ENCODE data around the gene MRPS15.
"Not testable (repeated sequence)": the region's sequence is repeated elsewhere in the genome, so short reads cannot be mapped to it uniquely, and the experiment has no call there.

Gene MRPS15

DNA sequence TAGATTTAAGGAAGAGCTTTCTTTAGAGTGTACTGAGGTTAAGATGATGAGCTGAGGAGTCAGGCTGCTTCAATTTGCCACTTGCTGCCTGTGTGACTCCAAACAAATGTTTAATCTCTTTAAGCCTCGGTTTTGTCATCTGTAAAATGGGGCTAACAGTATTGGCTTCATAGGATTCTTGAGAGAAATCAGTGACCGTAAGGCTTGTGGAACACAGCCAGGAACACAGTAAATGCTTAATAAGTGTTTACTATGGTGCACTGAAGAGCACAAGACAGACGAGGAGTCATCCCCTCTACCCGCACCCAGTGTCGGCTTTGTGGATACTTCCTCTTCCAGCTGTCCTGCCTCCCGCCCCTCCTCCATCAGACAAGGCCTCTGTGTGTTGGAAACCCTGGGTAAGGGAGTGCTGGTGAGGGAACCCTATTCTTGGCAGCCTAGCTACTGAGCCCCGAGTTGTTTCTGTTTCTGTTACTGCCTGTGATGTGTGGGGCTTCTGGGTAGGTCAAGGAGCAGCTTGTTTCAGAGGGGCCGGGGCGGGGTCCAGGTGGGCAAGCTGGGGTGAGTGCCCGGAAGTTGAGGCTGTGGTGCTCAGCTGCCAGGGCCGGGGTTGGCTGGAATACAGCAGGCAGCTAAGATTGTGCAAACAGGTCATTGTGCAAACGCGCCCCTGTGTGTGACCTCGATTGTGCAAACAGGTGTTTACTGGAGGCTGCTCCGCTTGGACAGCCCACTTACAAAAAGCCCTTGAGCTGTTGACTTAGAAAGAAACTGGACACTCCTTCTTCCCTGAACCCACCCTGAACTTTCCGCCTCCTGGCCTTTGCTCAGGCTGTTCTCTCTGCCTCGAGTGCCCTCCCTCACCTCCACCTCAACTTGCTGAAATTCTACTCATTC lies 22.5 kb upstream of the MRPS15 start:
- DNase-seq: no peak
- in situ Hi-C loops (cut with HindIII; ENCODE audit: low pct_ligation_motif_present, low pct_unique_long_range_greater_than_20kb, low sequenced_read_pairs): no loop called here

DNA sequence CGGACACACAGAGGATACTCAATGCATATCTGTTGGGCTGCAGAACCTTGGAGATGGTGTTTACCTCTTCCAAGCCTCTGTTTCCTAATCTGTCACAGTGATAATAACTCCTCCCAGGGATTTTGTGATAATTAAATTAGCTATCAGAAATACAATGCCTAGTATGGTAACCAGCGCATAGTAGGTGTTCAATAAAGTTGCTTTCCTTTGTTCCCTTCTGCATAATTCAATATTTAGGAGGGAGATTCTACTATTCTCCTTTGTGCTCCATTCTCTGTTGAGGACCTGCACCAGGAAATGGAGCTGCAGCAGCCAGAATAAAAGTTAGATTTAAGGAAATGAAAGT lies 21.9 kb upstream of the MRPS15 start:
- DNase-seq: no peak
- in situ Hi-C loops (cut with HindIII; ENCODE audit: low pct_ligation_motif_present, low pct_unique_long_range_greater_than_20kb, low sequenced_read_pairs): no loop called here

DNA sequence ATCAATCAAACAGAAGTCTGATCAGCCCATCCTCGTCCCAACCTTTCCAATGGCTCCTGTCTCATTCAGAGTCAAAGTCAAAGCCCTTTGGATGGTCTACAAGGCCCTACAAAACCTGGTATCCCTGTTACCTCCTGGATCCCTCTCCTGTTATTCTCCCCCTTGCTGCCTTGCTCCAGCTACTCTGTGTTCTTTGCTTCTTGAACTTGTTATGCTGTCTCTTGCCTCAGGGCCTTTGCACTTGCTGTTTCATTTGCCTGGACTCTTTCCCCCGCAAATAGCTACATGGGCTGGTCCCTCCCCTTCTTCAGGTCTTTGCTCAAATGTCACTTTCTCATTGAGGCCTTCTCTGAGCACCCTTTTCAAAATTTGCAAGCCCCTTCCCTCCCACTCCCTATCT lies 19.9 kb upstream of the MRPS15 start:
- in situ Hi-C loops (cut with HindIII; ENCODE audit: low pct_ligation_motif_present, low pct_unique_long_range_greater_than_20kb, low sequenced_read_pairs): no loop called here
- DNase-seq: no peak

DNA sequence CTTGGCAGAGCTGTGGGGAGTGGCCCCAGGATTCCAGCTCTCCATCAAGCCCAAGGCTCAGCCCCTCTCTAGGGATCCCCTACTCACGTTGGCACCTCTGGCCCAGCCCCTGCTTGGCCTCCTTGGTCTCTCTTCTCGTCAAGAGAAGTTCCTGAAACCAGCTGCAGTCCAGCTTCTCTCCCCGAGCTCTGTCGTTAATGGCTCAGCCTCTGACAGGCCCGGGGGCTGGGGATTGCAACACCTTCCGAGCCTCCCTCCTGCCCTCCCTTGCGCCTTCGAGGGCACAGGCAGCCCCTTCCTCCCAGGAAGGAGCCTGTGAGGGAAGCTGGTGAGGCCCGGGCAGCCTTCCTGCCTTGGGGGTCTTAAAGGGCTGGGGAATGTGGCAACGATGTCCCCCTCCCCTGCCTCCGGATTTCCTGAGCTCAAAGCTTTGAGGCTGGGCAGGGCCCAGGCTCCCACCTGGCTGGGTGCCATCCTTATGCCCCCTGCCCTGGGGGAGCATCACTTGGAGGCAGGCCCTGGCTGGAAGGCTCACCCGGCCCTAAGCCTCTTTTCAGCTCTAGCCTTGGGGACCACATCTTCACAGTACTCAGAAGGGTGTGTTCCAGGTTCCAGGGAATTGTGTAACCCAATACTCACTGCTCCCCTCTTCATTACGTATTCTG lies 18.7 kb upstream of the MRPS15 start, which contains the start of gene CSF3R:
Gene CSF3R (minus strand): TSS at position 190 of the 665 bp plus-strand sequence. CDS start 3,417 bp downstream, outside the sequence.
- no peak for DNase-seq
- in situ Hi-C loops (cut with HindIII; ENCODE audit: low pct_ligation_motif_present, low pct_unique_long_range_greater_than_20kb, low sequenced_read_pairs): no loop called here

DNA sequence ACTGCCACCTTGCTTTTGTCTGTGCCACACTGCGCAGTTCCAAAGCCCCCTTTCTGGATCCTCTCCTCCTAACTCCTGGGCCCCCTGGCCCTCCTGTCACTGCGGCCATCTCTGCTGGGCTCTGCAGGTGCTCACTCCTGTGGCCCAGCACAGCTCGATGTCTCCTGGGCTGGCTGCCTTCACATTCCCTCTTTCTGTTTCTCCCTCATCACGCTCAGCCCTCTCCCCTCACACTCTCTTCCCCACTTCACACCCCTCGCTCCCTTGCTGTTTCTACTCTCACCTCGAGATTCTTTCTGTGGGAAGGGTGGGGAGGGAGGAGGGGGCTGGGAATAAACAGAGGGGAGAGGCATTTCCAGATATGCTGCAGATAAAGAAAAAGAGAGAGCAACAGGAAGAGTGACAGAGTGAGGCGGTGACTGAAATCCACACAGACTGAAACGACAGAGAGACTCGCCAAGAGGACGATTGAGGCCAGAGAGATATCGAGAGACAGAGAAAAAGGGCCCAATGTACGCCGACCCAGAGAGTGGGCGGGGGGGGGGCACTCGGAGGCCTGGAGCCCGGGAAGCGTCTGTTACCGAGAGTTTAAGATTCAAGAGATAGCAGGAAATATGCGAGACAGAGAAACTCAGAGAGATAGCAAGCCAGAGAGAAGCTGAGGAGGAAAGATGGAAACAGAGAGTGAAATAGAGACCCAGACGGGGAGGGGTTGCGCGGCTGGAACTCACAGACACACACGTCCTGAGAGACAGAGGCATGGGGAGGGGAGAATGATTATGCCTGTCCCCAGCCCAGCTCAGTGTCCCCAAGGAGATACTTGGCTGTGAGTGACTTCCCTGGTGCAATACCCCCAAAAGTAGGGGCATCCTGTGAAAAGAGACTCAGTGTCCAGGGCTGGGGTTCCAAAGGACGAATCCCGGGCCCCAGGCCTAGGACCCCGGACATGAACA lies 17.9 kb upstream of the MRPS15 start:
- no peak for DNase-seq
- in situ Hi-C loops (cut with HindIII; ENCODE audit: low pct_ligation_motif_present, low pct_unique_long_range_greater_than_20kb, low sequenced_read_pairs): no loop called here

DNA sequence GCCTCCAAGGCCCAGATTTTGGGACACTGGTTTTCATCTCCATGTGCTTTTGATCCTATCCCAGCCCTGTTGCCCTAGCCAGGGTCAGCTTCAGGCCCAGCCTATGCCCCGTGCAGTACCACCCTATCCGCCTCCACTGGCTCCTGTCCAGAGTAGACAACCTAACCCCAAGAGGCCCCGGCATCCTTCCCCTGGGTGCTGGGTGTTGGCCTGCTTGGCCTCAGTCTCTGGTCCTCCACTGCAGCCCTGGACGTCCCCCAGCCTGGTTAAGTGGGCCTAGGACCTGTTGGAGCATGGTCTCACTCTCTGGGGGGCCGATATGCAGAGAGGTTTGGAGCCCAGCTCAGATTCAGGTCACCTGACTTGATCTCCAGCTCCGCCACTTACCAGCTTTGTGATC lies 16.9 kb upstream of the MRPS15 start:
- DNase-seq: no peak
- in situ Hi-C loops (cut with HindIII; ENCODE audit: low pct_ligation_motif_present, low pct_unique_long_range_greater_than_20kb, low sequenced_read_pairs): no loop called here

DNA sequence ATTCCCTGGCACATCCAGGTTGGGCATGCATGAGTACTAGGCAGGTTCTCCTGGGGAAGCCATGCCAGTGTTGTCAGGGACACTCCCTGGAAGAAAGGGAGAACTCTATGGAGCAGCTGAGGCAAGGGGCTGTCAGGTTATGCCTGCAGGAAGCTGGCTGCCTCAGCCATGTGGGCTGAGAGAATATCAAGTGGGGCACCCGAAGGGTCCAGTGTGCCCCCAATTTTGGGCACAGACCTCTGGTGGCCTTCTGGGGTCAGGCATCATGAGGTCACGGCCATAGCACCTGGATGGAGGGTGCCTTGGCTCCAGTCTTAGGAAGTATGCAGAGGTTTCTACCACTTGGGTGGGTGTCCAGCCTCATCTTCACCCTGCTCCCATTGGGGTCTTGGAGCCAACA lies 16.0 kb upstream of the MRPS15 start:
- DNase-seq: no peak
- in situ Hi-C loops (cut with HindIII; ENCODE audit: low pct_ligation_motif_present, low pct_unique_long_range_greater_than_20kb, low sequenced_read_pairs): no loop called here

DNA sequence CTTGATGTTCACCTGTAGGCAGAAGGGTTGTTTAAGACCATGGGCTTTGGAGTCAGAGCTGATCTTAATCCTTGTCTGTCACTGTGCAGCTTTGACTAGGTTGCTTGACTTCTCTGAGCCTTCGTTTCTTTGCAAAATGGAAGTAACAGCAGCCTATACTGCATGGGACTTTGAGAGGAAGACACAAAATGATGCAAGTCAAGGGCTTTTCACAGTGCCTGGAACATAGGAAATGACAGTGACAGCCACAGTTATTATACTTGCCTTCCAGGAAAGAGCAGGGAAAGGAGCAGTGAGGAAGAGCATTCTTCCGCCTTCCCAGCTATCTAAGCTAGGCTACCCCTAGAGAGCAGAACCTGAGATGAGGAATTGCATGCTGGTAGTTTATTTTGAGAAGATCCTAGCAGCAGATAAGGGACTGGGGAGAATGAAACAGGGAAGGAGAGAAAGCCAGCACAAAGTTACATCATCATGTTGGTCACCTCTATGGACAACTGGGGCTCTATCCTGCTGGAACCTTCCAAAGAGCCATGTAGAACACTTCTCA lies 15.4 kb upstream of the MRPS15 start:
- in situ Hi-C loops (cut with HindIII; ENCODE audit: low pct_ligation_motif_present, low pct_unique_long_range_greater_than_20kb, low sequenced_read_pairs): no loop called here
- no peak for DNase-seq

DNA sequence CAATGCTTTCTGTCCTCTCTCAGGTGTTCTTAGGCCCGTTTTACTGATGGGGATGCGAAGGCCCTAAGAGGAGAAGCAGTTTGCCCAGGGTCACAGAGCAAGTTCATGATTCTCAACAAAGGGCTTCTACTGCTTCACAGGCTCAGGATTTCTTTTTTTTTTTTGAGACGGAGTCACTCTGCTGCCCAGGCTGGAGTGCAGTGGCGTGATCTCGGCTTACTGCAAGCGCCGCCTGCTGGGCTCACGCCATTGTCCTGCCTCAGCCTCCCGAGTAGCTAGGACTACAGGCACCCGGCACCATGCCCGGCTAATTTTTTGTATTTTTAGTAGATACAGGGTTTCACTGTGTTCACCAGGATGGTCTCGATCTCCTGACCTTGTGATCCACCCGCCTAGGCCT lies 13.4 kb upstream of the MRPS15 start:
- DNase-seq; in situ Hi-C loops (cut with HindIII; ENCODE audit: low pct_ligation_motif_present, low pct_unique_long_range_greater_than_20kb, low sequenced_read_pairs): not testable (repeated sequence)

DNA sequence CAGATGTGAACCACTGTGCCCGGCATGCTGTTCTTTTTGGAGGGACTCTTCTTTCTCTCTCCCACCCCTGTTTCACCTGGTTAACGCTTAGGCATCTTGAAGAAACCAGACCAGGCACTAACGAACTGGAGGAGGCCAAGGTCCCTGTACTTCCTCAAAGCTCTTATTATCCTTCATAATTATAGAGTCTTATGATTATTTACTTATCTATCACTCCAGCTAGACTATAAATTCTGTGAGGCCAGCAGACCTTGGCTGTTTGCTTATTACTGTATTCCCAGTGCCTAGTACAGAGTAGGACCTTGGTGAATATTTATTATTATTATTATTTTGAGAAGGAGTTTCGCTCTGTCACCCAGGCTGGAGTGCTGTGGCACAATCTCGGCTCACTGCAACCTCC lies 12.8 kb upstream of the MRPS15 start:
- in situ Hi-C loops (cut with HindIII; ENCODE audit: low pct_ligation_motif_present, low pct_unique_long_range_greater_than_20kb, low sequenced_read_pairs): no loop called here
- DNase-seq: no peak

DNA sequence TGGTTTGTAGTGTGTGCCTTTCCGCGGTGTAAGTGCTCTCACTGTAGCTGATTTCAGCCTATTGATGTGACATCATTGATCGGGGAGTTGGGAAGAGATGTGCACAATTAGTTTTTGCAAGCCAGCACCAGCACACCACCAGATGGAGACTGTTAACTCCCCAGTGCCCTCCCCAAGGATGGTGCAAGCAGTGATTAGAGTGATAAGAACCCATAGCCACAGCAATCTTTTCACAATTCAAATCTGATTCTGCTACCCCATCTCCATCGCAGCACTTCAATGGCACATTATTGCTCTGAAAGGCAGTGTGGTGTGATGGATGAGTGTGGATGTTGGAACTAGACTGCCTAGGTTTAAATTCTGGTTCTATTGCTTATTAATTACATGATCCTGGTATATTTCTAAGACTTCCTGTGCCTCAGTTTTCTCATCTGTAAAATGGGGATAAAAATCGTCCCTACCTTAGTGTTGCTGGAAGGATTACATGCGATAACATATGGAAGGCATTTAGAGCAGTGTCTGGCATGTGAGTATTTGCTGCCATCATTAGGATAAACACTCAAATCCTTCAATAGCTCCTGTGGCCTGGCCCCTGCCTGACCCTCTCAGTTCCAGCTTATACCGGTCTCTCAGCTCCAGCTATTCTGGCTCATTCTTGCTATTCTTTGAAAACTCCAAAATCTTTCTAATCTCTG lies 11.9 kb upstream of the MRPS15 start:
- DNase-seq: no peak

DNA sequence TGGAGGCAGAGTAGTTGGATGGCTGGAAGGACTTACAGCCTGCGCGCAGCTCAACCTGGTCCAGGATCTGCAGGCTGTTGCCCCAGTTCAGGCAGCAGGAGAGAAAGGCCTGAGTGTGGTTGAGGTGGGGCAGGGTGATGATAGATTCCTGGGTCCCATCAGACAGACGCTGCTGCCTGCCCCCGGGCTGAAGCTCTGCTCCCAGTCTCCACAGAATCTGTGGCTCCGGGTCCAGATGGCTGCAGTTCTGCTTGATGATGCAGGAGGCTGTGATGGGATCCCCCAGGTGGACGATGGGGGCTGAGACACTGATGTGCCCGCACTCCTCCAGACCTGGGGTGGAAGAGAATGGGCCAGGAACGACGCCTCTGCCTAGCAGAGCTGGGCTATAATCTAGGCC lies 11.2 kb upstream of the MRPS15 start:
- no peak for DNase-seq
- in situ Hi-C loops (cut with HindIII; ENCODE audit: low pct_ligation_motif_present, low pct_unique_long_range_greater_than_20kb, low sequenced_read_pairs): no loop called here

More for the DNA sequence above, 11.9 kb upstream of the MRPS15 start:
- in situ Hi-C loops (cut with HindIII; ENCODE audit: low pct_ligation_motif_present, low pct_unique_long_range_greater_than_20kb, low sequenced_read_pairs): no loop called here

DNA sequence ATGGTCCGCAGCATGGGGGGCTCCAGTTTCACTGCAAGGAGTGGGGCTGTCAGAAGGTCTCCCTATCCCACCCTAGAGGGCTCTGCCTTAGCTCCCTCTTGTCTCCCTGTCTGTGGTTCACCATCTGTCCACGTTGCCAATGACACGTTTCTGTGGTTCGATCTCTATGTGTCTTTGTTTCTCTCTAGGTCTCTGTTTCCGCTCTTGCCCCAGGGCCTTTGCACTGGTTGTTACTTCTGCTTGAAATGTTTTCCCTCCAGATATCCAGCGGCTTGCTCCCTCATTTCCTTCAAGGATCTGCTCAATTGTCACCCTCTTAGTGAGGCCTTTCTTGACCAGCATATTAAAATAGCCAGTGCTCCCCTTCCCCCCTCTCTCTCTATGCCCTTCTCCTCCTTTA lies 8.5 kb upstream of the MRPS15 start:
- no peak for DNase-seq
- in situ Hi-C loops (cut with HindIII; ENCODE audit: low pct_ligation_motif_present, low pct_unique_long_range_greater_than_20kb, low sequenced_read_pairs): no loop called here

DNA sequence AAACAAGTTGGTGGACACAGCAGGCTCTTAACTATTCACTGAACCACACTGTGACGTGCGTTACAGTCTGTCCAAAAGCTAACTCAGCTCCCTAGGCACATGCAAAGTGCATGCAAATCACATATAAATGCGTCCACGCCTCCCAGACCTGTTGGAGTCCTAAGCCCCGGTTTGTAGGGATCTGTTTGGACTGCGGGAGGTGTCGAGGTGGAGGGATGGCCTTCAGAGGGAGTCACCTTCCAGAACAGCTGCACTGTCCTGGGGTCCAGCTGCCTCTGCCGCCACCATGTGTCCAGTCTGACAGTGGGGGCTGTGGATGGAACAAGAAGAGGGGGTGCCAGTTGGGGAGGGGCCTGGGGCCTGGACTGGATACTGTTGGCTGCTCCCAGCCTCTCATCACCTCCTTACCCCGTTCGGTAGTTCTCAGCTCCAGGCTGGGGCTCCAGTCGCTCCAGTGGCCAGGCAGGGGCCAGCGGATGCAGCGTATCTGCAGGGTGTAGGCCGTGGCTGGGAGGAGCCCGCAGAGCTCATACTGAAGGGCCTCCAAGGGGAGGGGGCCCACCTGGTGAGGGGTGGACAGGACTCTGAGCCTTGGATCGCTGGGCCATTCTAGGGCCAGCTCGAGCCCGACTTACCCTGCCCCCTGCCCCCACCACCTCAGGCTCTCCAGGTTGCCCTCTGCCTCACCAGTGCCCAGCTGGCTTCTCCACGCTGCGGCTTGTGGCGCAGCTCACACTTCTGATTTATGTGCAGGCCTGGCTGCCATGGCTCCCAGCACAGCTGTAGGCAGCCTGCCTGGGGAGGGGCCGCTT lies 7.9 kb upstream of the MRPS15 start:
- in situ Hi-C loops (cut with HindIII; ENCODE audit: low pct_ligation_motif_present, low pct_unique_long_range_greater_than_20kb, low sequenced_read_pairs): no loop called here
- DNase-seq: no peak

DNA sequence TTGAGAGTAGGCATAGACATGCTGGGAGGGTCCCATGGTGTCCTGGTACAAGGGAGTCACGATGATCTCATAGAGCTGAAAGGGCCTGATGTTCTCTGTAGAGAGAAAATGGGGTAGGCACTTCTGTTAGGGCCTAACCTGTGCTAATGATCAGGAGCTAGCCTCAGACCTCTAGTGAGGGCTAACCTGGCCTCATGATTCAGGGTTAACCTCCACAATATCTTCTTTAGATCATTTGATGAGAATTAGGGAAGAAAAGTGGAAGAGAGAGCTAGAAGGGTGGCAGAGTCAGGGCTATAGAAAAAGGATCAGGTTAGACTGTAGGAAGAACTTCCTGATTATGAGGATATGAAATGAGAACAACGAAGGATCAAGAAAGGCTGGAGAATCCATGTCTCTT lies 5.0 kb upstream of the MRPS15 start:
- no peak for DNase-seq
- in situ Hi-C loops (cut with HindIII; ENCODE audit: low pct_ligation_motif_present, low pct_unique_long_range_greater_than_20kb, low sequenced_read_pairs): no loop called here

DNA sequence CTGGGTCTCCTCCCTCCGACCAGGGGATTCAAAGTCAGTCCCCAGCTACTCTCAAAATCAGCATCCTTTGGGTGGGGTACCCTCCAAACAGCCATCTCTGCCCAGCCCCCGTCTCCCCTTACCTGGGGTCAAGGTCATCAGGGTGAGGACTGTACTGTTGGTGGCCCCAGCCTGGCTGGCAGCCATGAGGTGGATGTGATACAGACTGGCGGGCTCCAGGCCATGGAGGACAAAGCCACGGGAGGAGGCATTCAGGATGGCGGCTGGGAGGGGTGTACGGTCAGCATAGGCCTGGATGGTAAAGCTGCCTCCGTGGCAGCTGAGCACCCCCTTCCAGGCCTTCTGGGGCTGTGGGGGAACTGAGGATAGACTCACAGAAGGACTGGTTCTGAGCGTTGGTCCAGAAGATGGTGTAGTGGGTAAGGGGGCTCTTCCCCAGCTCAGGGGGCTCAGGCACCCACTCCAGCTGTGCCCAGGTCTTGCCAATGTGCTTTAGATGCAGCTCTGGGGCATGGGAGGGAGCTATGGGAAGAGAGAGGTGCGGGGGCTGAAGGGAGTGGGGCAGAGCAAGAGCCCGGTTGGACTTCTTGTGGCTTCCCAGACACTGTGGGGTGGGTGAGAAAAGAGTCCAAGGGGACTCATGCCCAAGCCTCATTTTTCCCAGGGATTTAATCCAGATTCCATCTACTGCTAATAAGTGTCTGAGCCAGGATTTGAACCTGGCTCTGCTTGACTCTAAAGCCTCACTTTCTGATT lies 3.7 kb upstream of the MRPS15 start:
- no peak for DNase-seq
- in situ Hi-C loops (cut with HindIII; ENCODE audit: low pct_ligation_motif_present, low pct_unique_long_range_greater_than_20kb, low sequenced_read_pairs): no loop called here

DNA sequence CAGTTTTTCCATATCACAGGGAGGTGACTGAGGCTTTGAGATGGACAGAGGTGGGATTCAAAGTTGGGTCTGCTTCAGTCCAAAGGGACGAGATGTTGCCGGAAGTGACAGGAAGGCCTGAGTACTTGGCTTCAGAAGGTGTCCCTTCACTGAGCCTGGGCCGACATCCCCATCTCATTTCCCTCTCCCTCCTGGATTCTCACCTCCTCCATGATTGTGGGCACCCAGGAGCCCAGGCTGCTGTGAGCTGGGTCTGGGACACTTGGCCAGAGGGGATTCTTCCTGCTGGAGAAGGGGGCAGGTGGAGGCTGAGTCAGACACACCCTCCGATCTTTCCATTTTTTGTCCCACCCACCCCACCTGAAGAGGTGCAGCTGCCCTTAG lies 2.8 kb upstream of the MRPS15 start:
- DNase-seq: no peak
- in situ Hi-C loops (cut with HindIII; ENCODE audit: low pct_ligation_motif_present, low pct_unique_long_range_greater_than_20kb, low sequenced_read_pairs): no loop called here

Measured in ACHN (cell line).